ENCODE data around the gene CXCL1. TPM values are rescaled to one million over a fixed set of nuclear protein-coding genes. Genes with fewer than 3 reads are reported as not detected.
A peak's percentile ranks its signal among the peaks of the same experiment; 100 is the strongest.

CXCL1 gene
- total RNA-seq, 1 experiment from 2014 or later, result 49.3 TPM

GRCh38 chr4:73822812-73823504 lies 46.2 kb upstream of the CXCL1 start:
- H3K27ac Mint-ChIP-seq (ENCODE audit: low read depth, unreplicated experiment), result peak overlapping the region; percentile 6
- no peak for TF ChIP-seq CTCF (IDR thresholded peaks at IDR 0.05; ENCODE audit: unreplicated experiment)
- H3K36me3 Mint-ChIP-seq (ENCODE audit: insufficient read depth, unreplicated experiment), result no peaks in the 10 kb centered on the region
- H3K4me1 Mint-ChIP-seq (ENCODE audit: insufficient read depth, unreplicated experiment), result peaks cover 21% of the 10 kb centered on the region
- DNase-seq (ENCODE audit: unreplicated experiment), result peak; percentile 45
- no TSS peak for BruUV-seq (replicated peaks)
- peaks cover 7% of the 10 kb centered on the region for H3K9me3 Mint-ChIP-seq (ENCODE audit: unreplicated experiment)
- intact Hi-C loops (cut with micrococcal nuclease), result no loop called here
- H3K27me3 Mint-ChIP-seq (ENCODE audit: insufficient read depth, unreplicated experiment), result no peaks in the 10 kb centered on the region
- no peak overlapping the region for H3K4me3 Mint-ChIP-seq (ENCODE audit: unreplicated experiment)
- CTCF ChIA-PET, result no interaction called here
- POLR2A ChIA-PET, result no interaction called here

- Mint-ChIP-seq H3K36me3 (ENCODE audit: insufficient read depth, unreplicated experiment) (no peaks in the 10 kb centered on the region), H3K27me3 (ENCODE audit: insufficient read depth, unreplicated experiment) (no peaks in the 10 kb centered on the region), H3K27ac (ENCODE audit: low read depth, unreplicated experiment) (peak overlapping the region; percentile 26), H3K4me3 (ENCODE audit: unreplicated experiment) (no peak overlapping the region), H3K4me1 (ENCODE audit: insufficient read depth, unreplicated experiment) (peaks cover 20% of the 10 kb centered on the region), H3K9me3 (ENCODE audit: unreplicated experiment) (peaks cover 7% of the 10 kb centered on the region)
- POLR2A ChIA-PET, result interaction anchor here (0.6 kb wide), 2 partner anchors 30 to 147 kb away, joined by 3 read pairs; no protein-coding TSS in a partner anchor
- TF ChIP-seq CTCF (IDR thresholded peaks at IDR 0.05; ENCODE audit: unreplicated experiment), result no peak
- DNase-seq (ENCODE audit: unreplicated experiment), result no peak
- no TSS peak for BruUV-seq (replicated peaks)
- CTCF ChIA-PET, result no interaction called here
- intact Hi-C loops (cut with micrococcal nuclease), result no loop called here
These were observed 45.4 kb upstream of the CXCL1 start for GRCh38 chr4:73823760-73824159.

GRCh38 chr4:73828956-73829355 lies 40.2 kb upstream of the CXCL1 start:
- intact Hi-C loops (cut with micrococcal nuclease), result no loop called here
- DNase-seq (ENCODE audit: unreplicated experiment), result peak; percentile 31
- Mint-ChIP-seq H3K27me3 (ENCODE audit: insufficient read depth, unreplicated experiment) (no peaks in the 10 kb centered on the region), H3K4me1 (ENCODE audit: insufficient read depth, unreplicated experiment) (peaks cover 1% of the 10 kb centered on the region), H3K4me3 (ENCODE audit: unreplicated experiment) (no peak overlapping the region), H3K27ac (ENCODE audit: low read depth, unreplicated experiment) (no peak overlapping the region), H3K9me3 (ENCODE audit: unreplicated experiment) (peaks cover 7% of the 10 kb centered on the region), H3K36me3 (ENCODE audit: insufficient read depth, unreplicated experiment) (no peaks in the 10 kb centered on the region)
- TF ChIP-seq CTCF (IDR thresholded peaks at IDR 0.05; ENCODE audit: unreplicated experiment), result no peak
- no TSS peak for BruUV-seq (replicated peaks)
- POLR2A ChIA-PET, result no interaction called here
- CTCF ChIA-PET, result interaction anchor here (1.1 kb wide), 1 partner anchor 11 kb away, joined by 3 read pairs; no protein-coding TSS in a partner anchor

GRCh38 chr4:73831569-73831968 lies 37.6 kb upstream of the CXCL1 start:
- Mint-ChIP-seq H3K9me3 (ENCODE audit: unreplicated experiment) (peaks cover 7% of the 10 kb centered on the region), H3K27me3 (ENCODE audit: insufficient read depth, unreplicated experiment) (no peaks in the 10 kb centered on the region), H3K27ac (ENCODE audit: low read depth, unreplicated experiment) (no peak overlapping the region), H3K4me1 (ENCODE audit: insufficient read depth, unreplicated experiment) (no peaks in the 10 kb centered on the region), H3K36me3 (ENCODE audit: insufficient read depth, unreplicated experiment) (no peaks in the 10 kb centered on the region), H3K4me3 (ENCODE audit: unreplicated experiment) (no peak overlapping the region)
- ChIA-PET POLR2A (no interaction called here), CTCF (interaction anchor here (0.6 kb wide), 2 partner anchors 52 to 98 kb away, joined by 3 read pairs; no protein-coding TSS in a partner anchor)
- no peak for TF ChIP-seq CTCF (IDR thresholded peaks at IDR 0.05; ENCODE audit: unreplicated experiment)
- no peak for DNase-seq (ENCODE audit: unreplicated experiment)
- intact Hi-C loops (cut with micrococcal nuclease), result no loop called here
- BruUV-seq (replicated peaks), result no TSS peak
